ENCODE results near the gene C1QBP.

C1QBP gene

DNA sequence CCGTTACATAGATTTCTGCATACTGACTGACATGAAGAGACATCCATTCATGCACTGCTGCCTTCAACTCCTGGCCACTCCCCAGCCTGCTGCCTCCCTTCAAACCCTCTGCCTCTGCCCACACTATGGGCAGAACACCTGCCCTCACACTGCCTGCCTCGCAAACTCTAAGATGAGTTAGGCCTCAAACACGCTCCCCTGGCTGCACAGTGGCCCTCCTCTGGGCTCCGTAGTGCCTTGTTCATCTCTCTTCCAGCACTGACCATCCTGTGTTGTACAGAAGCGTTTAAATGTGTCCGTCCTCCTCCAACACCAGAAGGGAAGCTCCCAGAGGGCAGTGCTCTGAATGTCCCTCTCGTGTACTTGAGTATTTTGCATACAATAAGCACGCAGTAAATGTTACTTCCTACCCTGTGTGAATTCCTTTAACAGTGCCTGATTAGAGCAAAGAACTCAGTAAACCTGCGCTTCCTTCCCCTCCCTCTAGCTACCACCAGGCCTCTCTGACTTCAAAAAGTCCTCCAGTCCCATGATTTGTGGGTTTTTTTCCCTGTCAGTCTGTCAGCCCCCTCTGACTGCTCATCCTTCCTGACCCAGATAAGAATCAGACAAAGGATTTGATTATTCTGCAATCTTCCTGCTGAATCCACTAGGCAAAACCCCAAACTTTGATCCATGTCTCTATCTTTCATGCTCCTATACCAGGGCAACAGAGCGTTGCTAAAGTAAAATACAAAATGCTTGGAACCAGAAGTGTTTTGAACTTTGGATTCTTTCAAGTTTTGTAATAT lies 26.0 kb upstream of the C1QBP start:
- H3K36me3 ChIP-seq (ENCODE audit: low read length) = no peaks in the 10 kb centered on the region
- H3K9me2 ChIP-seq (replicated peaks; ENCODE audit: insufficient read depth, low read length) = no peaks in the 10 kb centered on the region
- peaks cover 7% of the 10 kb centered on the region for H3F3A ChIP-seq (ENCODE audit: insufficient read depth)
- no peaks in the 10 kb centered on the region for H3K9me3 ChIP-seq (ENCODE audit: insufficient read depth, low read length)
- no peak overlapping the region for H3K9ac ChIP-seq (ENCODE audit: low read length)
- no peaks in the 10 kb centered on the region for H3K27me3 ChIP-seq (ENCODE audit: low read length)
- H4K20me1 ChIP-seq (ENCODE audit: low read depth, low read length) = peaks cover 3% of the 10 kb centered on the region; the same call in 1 of the 2 replicates
- H3K4me2 ChIP-seq (ENCODE audit: low read depth, low read length, poor library complexity, severe bottlenecking) = peak overlapping the region; percentile 81
- no peak overlapping the region for H3K27ac ChIP-seq (ENCODE audit: low read depth, low read length)
- no peak for TF ChIP-seq EZH2phosphoT487 (conservative IDR thresholded peaks at IDR 0.05; ENCODE audit: low read length)
- TF ChIP-seq CTCF (IDR thresholded peaks at IDR 0.05; ENCODE audit: insufficient read depth, low read length, poor library complexity, severe bottlenecking) = no peak
- peaks cover 71% of the 10 kb centered on the region for H3K79me2 ChIP-seq (ENCODE audit: insufficient read depth, low read length)
- no peak overlapping the region for H2AFZ ChIP-seq (ENCODE audit: low read depth, low read length, severe bottlenecking)
- H3K4me3 ChIP-seq (ENCODE audit: insufficient read depth, low read length, poor library complexity, severe bottlenecking) = no peak overlapping the region

GRCh38 chr17:5446786-5447185 lies 7.8 kb upstream of the C1QBP start:
- no peak for TF ChIP-seq CTCF (IDR thresholded peaks at IDR 0.05; ENCODE audit: insufficient read depth, low read length, poor library complexity, severe bottlenecking)
- no peak for TF ChIP-seq EZH2phosphoT487 (conservative IDR thresholded peaks at IDR 0.05; ENCODE audit: low read length)
- no peak overlapping the region for H3K4me3 ChIP-seq (ENCODE audit: insufficient read depth, low read length, poor library complexity, severe bottlenecking)
- H3K79me2 ChIP-seq (ENCODE audit: insufficient read depth, low read length) = 0 out of 2 replicates have a peak, but pooled peaks cover 9% of the 10 kb centered on the region
- H3K9ac ChIP-seq (ENCODE audit: low read length) = no peak overlapping the region
- H3K36me3 ChIP-seq (ENCODE audit: low read length) = peaks cover 8% of the 10 kb centered on the region
- H4K20me1 ChIP-seq (ENCODE audit: low read depth, low read length) = no peaks in the 10 kb centered on the region
- H3K9me2 ChIP-seq (replicated peaks; ENCODE audit: insufficient read depth, low read length) = no peaks in the 10 kb centered on the region
- no peaks in the 10 kb centered on the region for H3K27me3 ChIP-seq (ENCODE audit: low read length)
- H3K27ac ChIP-seq (ENCODE audit: low read depth, low read length) = no peak overlapping the region
- H3F3A ChIP-seq (ENCODE audit: insufficient read depth) = no peaks in the 10 kb centered on the region; the same call in 1 of the 2 replicates
- no peaks in the 10 kb centered on the region for H3K9me3 ChIP-seq (ENCODE audit: insufficient read depth, low read length)
- no peak overlapping the region for H2AFZ ChIP-seq (ENCODE audit: low read depth, low read length, severe bottlenecking)
- H3K4me2 ChIP-seq (ENCODE audit: low read depth, low read length, poor library complexity, severe bottlenecking) = no peak overlapping the region

DNA sequence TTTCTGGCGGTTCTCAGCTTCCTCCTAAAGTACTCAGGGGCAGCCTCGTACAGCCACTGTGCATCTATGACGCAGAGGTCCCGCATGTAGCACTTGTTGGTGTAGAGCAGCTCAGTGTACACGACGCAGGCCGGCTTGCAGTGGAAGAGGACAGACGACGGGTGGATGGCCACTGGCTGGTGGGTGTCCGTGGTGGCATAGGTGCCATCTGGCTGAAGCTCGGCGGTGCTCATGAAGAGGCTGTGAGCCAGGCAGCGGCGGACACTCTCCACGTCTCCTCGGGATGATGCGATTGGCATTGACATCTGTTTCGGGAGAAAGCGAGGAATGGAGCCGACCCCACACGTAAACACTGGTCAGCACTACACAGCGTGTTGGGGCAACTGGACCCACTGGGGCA lies 5.3 kb upstream of the C1QBP start:
- TF ChIP-seq CTCF (IDR thresholded peaks at IDR 0.05; ENCODE audit: insufficient read depth, low read length, poor library complexity, severe bottlenecking) (no peak), EZH2phosphoT487 (conservative IDR thresholded peaks at IDR 0.05; ENCODE audit: low read length) (no peak)
- Histone ChIP-seq H2AFZ (ENCODE audit: low read depth, low read length, severe bottlenecking) (no peak overlapping the region), H4K20me1 (ENCODE audit: low read depth, low read length) (no peaks in the 10 kb centered on the region), H3K36me3 (ENCODE audit: low read length) (peaks cover 5% of the 10 kb centered on the region), H3K4me2 (ENCODE audit: low read depth, low read length, poor library complexity, severe bottlenecking) (no peak overlapping the region), H3K27me3 (ENCODE audit: low read length) (no peaks in the 10 kb centered on the region), H3K9me3 (ENCODE audit: insufficient read depth, low read length) (no peaks in the 10 kb centered on the region), H3K9ac (ENCODE audit: low read length) (no peak overlapping the region), H3K4me3 (ENCODE audit: insufficient read depth, low read length, poor library complexity, severe bottlenecking) (no peak overlapping the region), H3K79me2 (ENCODE audit: insufficient read depth, low read length) (0 out of 2 replicates have a peak, but pooled peaks cover 9% of the 10 kb centered on the region), H3K9me2 (replicated peaks; ENCODE audit: insufficient read depth, low read length) (no peaks in the 10 kb centered on the region), H3K27ac (ENCODE audit: low read depth, low read length) (no peak overlapping the region), H3F3A (ENCODE audit: insufficient read depth) (peaks cover 14% of the 10 kb centered on the region)
